Activated CD4-positive, alpha-beta memory T cell treated with anti-CD3 and anti-CD28 coated beads, Interleukin-2, amount 10 ng/mL, durations not matched to agents 7 days and 5 days (primary cell): ENCODE measurements around the gene PCDH9. TPM values are rescaled to one million over a fixed set of nuclear protein-coding genes. Genes with fewer than 3 reads are reported as not detected.

ENCODE experiments used
- CTCF ChIA-PET: fragments of 350-600 bp; sonication (Branson Sonifier 250); formaldehyde crosslinking; loops from one replicate; lab custom pipeline; 2021; ENCODE audit warnings: antibody characterized with exemption, inconsistent platforms; lab: Charles Lee
- POLR2A ChIA-PET: fragments of 350-600 bp; sonication (Branson Sonifier 250); formaldehyde crosslinking; loops from one replicate; lab custom pipeline; 2021; ENCODE audit warnings: antibody characterized with exemption; lab: Charles Lee
- DNase-seq: peaks from one replicate; pipeline ENCODE4 v3.0.0-alpha.2; 2020
- H3K27ac Mint-ChIP-seq: one replicate; pipeline ENCODE4 v1.8.0; 2021; ENCODE audit warnings: mild to moderate bottlenecking, mixed read lengths
- H3K27me3 Mint-ChIP-seq: one replicate; pipeline ENCODE4 v1.8.0; 2021; ENCODE audit warnings: mixed read lengths
- H3K36me3 Mint-ChIP-seq: one replicate; pipeline ENCODE4 v1.8.0; 2021; ENCODE audit warnings: low read depth, mixed read lengths
- H3K4me1 Mint-ChIP-seq: one replicate; pipeline ENCODE4 v1.8.0; 2021; ENCODE audit warnings: mixed read lengths
- H3K4me3 Mint-ChIP-seq: one replicate; pipeline ENCODE4 v1.8.0; 2021; ENCODE audit warnings: mild to moderate bottlenecking, mixed read lengths
- H3K9me3 Mint-ChIP-seq: one replicate; pipeline ENCODE4 v1.8.0; 2021; ENCODE audit warnings: mixed read lengths
- total RNA-seq, 2 experiments: library from RNA; stranded (reverse); gene quantifications; one replicate each; pipeline ENCODE4 v1.2.3, GENCODE V29; 2021

PCDH9 gene
- total RNA-seq, 2 experiments from 2014 or later = 0.05 TPM; not detected in 1

- ChIA-PET CTCF (no interaction called here), POLR2A (no interaction called here)
- Mint-ChIP-seq H3K4me3 (no peak overlapping the region), H3K27me3 (no peaks in the 10 kb centered on the region), H3K9me3 (no peaks in the 10 kb centered on the region), H3K36me3 (no peaks in the 10 kb centered on the region), H3K4me1 (no peaks in the 10 kb centered on the region), H3K27ac (no peak overlapping the region)
- DNase-seq = no peak
Measured at GRCh38 chr13:66482836-66483235, 747.3 kb downstream of the PCDH9 start.

- DNase-seq = no peak
- POLR2A ChIA-PET = no interaction called here
- CTCF ChIA-PET = no interaction called here
- H3K9me3 Mint-ChIP-seq = no peaks in the 10 kb centered on the region
- H3K4me1 Mint-ChIP-seq = no peaks in the 10 kb centered on the region
- H3K27ac Mint-ChIP-seq = no peak overlapping the region
- no peaks in the 10 kb centered on the region for H3K36me3 Mint-ChIP-seq
- no peak overlapping the region for H3K4me3 Mint-ChIP-seq
- no peaks in the 10 kb centered on the region for H3K27me3 Mint-ChIP-seq
Measured at GRCh38 chr13:66477816-66478215, 752.3 kb downstream of the PCDH9 start.

- Mint-ChIP-seq H3K27ac (no peak overlapping the region), H3K9me3 (no peaks in the 10 kb centered on the region), H3K27me3 (no peaks in the 10 kb centered on the region), H3K36me3 (no peaks in the 10 kb centered on the region), H3K4me1 (no peaks in the 10 kb centered on the region), H3K4me3 (no peak overlapping the region)
- CTCF ChIA-PET = no interaction called here
- no peak for DNase-seq
- POLR2A ChIA-PET = no interaction called here
Measured at GRCh38 chr13:66475061-66475460, 755.1 kb downstream of the PCDH9 start.

GRCh38 chr13:66469745-66470144, 760.4 kb downstream of the PCDH9 start:
- no peak overlapping the region for H3K27ac Mint-ChIP-seq
- ChIA-PET CTCF (no interaction called here), POLR2A (no interaction called here)
- H3K4me1 Mint-ChIP-seq = no peaks in the 10 kb centered on the region
- no peaks in the 10 kb centered on the region for H3K27me3 Mint-ChIP-seq
- no peak overlapping the region for H3K4me3 Mint-ChIP-seq
- no peaks in the 10 kb centered on the region for H3K36me3 Mint-ChIP-seq
- DNase-seq = no peak
- no peaks in the 10 kb centered on the region for H3K9me3 Mint-ChIP-seq

- CTCF ChIA-PET = no interaction called here
Measured at GRCh38 chr13:66468656-66469055, 761.5 kb downstream of the PCDH9 start.

GRCh38 chr13:66462187-66462586, 767.9 kb downstream of the PCDH9 start:
- no peak overlapping the region for H3K27ac Mint-ChIP-seq
- no peak for DNase-seq
- H3K4me1 Mint-ChIP-seq = no peaks in the 10 kb centered on the region
- ChIA-PET POLR2A (interaction anchor here (0.5 kb wide), 1 partner anchor 158 kb away, joined by 3 read pairs; no protein-coding TSS in a partner anchor), CTCF (no interaction called here)
- H3K36me3 Mint-ChIP-seq = no peaks in the 10 kb centered on the region
- no peaks in the 10 kb centered on the region for H3K9me3 Mint-ChIP-seq
- no peaks in the 10 kb centered on the region for H3K27me3 Mint-ChIP-seq
- H3K4me3 Mint-ChIP-seq = no peak overlapping the region

More at GRCh38 chr13:66468656-66469055, 761.5 kb downstream of the PCDH9 start:
- no peak for DNase-seq
- POLR2A ChIA-PET = no interaction called here
- H3K27me3 Mint-ChIP-seq = no peaks in the 10 kb centered on the region
- no peak overlapping the region for H3K27ac Mint-ChIP-seq
- no peak overlapping the region for H3K4me3 Mint-ChIP-seq
- H3K4me1 Mint-ChIP-seq = no peaks in the 10 kb centered on the region
- no peaks in the 10 kb centered on the region for H3K36me3 Mint-ChIP-seq
- H3K9me3 Mint-ChIP-seq = no peaks in the 10 kb centered on the region

- H3K4me3 Mint-ChIP-seq = no peak overlapping the region
- H3K9me3 Mint-ChIP-seq = no peaks in the 10 kb centered on the region
- no peak for DNase-seq
- CTCF ChIA-PET = no interaction called here
- no peaks in the 10 kb centered on the region for H3K4me1 Mint-ChIP-seq
- H3K27ac Mint-ChIP-seq = no peak overlapping the region
- POLR2A ChIA-PET = no interaction called here
- H3K36me3 Mint-ChIP-seq = no peaks in the 10 kb centered on the region
- H3K27me3 Mint-ChIP-seq = no peaks in the 10 kb centered on the region
Measured at GRCh38 chr13:66461021-66461420, 769.1 kb downstream of the PCDH9 start.

GRCh38 chr13:66459634-66460033, 770.5 kb downstream of the PCDH9 start:
- Mint-ChIP-seq H3K9me3 (no peaks in the 10 kb centered on the region), H3K36me3 (no peaks in the 10 kb centered on the region), H3K4me1 (no peaks in the 10 kb centered on the region), H3K27me3 (no peaks in the 10 kb centered on the region), H3K27ac (no peak overlapping the region), H3K4me3 (no peak overlapping the region)
- CTCF ChIA-PET = no interaction called here
- POLR2A ChIA-PET = no interaction called here
- DNase-seq = no peak

- Mint-ChIP-seq H3K27me3 (no peaks in the 10 kb centered on the region), H3K36me3 (no peaks in the 10 kb centered on the region), H3K4me1 (no peaks in the 10 kb centered on the region), H3K9me3 (no peaks in the 10 kb centered on the region), H3K4me3 (no peak overlapping the region), H3K27ac (no peak overlapping the region)
- DNase-seq = no peak
- ChIA-PET CTCF (no interaction called here), POLR2A (no interaction called here)
Measured at GRCh38 chr13:66459143-66459542, 771.0 kb downstream of the PCDH9 start.

GRCh38 chr13:66446413-66446812, 783.7 kb downstream of the PCDH9 start:
- Mint-ChIP-seq H3K4me3 (no peak overlapping the region), H3K27ac (no peak overlapping the region), H3K36me3 (no peaks in the 10 kb centered on the region), H3K9me3 (no peaks in the 10 kb centered on the region), H3K4me1 (no peaks in the 10 kb centered on the region), H3K27me3 (no peaks in the 10 kb centered on the region)
- no peak for DNase-seq
- POLR2A ChIA-PET = no interaction called here
- CTCF ChIA-PET = no interaction called here

GRCh38 chr13:66443926-66444325, 786.2 kb downstream of the PCDH9 start:
- H3K27ac Mint-ChIP-seq = no peak overlapping the region
- CTCF ChIA-PET = no interaction called here

GRCh38 chr13:66440938-66441337, 789.2 kb downstream of the PCDH9 start:
- Mint-ChIP-seq H3K9me3 (peaks cover 6% of the 10 kb centered on the region), H3K36me3 (no peaks in the 10 kb centered on the region), H3K4me1 (no peaks in the 10 kb centered on the region), H3K27ac (no peak overlapping the region), H3K27me3 (no peaks in the 10 kb centered on the region), H3K4me3 (no peak overlapping the region)
- POLR2A ChIA-PET = no interaction called here
- CTCF ChIA-PET = no interaction called here
- no peak for DNase-seq

More at GRCh38 chr13:66443926-66444325, 786.2 kb downstream of the PCDH9 start:
- Mint-ChIP-seq H3K9me3 (no peaks in the 10 kb centered on the region), H3K36me3 (no peaks in the 10 kb centered on the region), H3K4me1 (no peaks in the 10 kb centered on the region), H3K4me3 (no peak overlapping the region), H3K27me3 (no peaks in the 10 kb centered on the region)
- POLR2A ChIA-PET = no interaction called here
- DNase-seq = no peak

GRCh38 chr13:66430728-66431127, 799.4 kb downstream of the PCDH9 start:
- H3K36me3 Mint-ChIP-seq = no peaks in the 10 kb centered on the region
- DNase-seq = no peak
- ChIA-PET CTCF (no interaction called here), POLR2A (no interaction called here)
- no peaks in the 10 kb centered on the region for H3K9me3 Mint-ChIP-seq
- H3K4me1 Mint-ChIP-seq = no peaks in the 10 kb centered on the region
- H3K27ac Mint-ChIP-seq = no peak overlapping the region
- H3K27me3 Mint-ChIP-seq = no peaks in the 10 kb centered on the region
- no peak overlapping the region for H3K4me3 Mint-ChIP-seq

- ChIA-PET CTCF (no interaction called here), POLR2A (no interaction called here)
- no peak overlapping the region for H3K27ac Mint-ChIP-seq
- no peaks in the 10 kb centered on the region for H3K36me3 Mint-ChIP-seq
- no peaks in the 10 kb centered on the region for H3K27me3 Mint-ChIP-seq
- no peak overlapping the region for H3K4me3 Mint-ChIP-seq
- H3K9me3 Mint-ChIP-seq = no peaks in the 10 kb centered on the region
- no peak for DNase-seq
- no peaks in the 10 kb centered on the region for H3K4me1 Mint-ChIP-seq
Measured at GRCh38 chr13:66430269-66430668, 799.9 kb downstream of the PCDH9 start.
